ENCODE results near the gene SCGB2B2. TPM values are rescaled to one million over a fixed set of nuclear protein-coding genes. Genes with fewer than 3 reads are reported as not detected.

Gene SCGB2B2
- total and polyA plus RNA-seq, 4 donors = 0.21 to 1.1 (median 0.69) TPM

DNA sequence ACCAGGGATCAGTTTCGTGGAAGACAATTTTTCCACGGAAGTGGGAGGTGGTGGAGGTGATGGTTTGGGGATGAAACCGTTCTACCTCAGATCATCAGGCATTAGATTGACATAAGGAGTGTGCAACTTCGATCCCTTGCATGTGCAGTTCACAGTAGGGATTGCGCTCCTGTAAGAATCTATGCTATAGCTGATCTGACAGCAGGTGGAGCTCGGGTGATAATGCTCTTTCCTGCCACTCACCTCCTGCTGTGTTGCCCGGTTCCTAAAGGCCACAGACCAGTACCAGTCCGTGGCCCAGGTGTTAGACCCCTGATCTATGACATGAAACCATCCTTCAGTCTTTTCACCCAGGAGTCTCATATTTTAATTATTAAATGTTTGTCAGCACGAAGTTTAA lies 4.5 kb upstream of the SCGB2B2 start:
- H3K36me3 ChIP-seq (ENCODE audit: control insufficient read depth in 4 of 4, insufficient read depth in 4 of 4, low read length in 4 of 4) = peaks cover 17 to 68% (median 36%) of the 10 kb centered on the region in 4 donors
- no peaks in the 10 kb centered on the region for H3K27me3 ChIP-seq (ENCODE audit: control insufficient read depth in 3 of 3, insufficient read depth in 3 of 3, low read length in 2 of 3)
- H3K9ac ChIP-seq (ENCODE audit: insufficient read depth in 1 of 2, low read length in 2 of 2) = no peak overlapping the region
- peaks cover 0 to 14% (median 7%) of the 10 kb centered on the region in 5 donors for H3K4me1 ChIP-seq (ENCODE audit: control insufficient read depth in 5 of 5, insufficient read depth in 5 of 5, low read length in 5 of 5)
- H3K4me3 ChIP-seq = no peak overlapping the region
- no peak overlapping the region for H3K27ac ChIP-seq (ENCODE audit: low read depth in 1 of 2, low read length in 1 of 2)
- WGBS, 2 donors = 98 to 99% methylated on average over 9 of the region's 9 CpGs
- DNase-seq = no peak
- TF ChIP-seq CTCF (IDR thresholded peaks at IDR 0.05; ENCODE audit: control extremely low read depth, extremely low read depth) = no peak
- ATAC-seq (ENCODE audit: insufficient read depth, low FRiP score) = no peak
- peaks cover 5 to 24% (median 18%) of the 10 kb centered on the region in 4 donors for H3K9me3 ChIP-seq (ENCODE audit: control insufficient read depth in 4 of 4, insufficient read depth in 3 of 4, low read length in 3 of 4)

DNA sequence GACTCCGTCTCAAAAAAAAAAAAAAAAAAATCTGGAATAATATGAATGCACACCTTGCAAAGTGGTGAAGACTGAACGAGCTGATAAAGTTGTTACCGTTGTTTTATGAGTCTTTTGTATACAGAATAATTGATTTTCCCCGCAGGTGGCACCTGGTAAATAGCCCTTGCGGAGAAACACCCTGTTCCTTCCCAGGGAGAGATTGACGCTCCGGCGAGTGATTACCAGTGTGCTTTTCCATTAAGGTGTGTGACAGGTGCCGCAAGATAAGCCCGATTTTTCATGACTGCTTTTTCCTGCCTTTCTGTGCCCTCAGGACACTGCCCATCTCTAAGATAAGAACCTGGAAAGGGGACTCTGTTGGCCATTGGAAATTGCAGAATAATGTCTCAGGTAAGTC lies 1.5 kb upstream of the SCGB2B2 start:
- DNase-seq (no peak), ATAC-seq (ENCODE audit: insufficient read depth, low FRiP score) (no peak)
- no peak for TF ChIP-seq CTCF (IDR thresholded peaks at IDR 0.05; ENCODE audit: control extremely low read depth, extremely low read depth)
- peaks cover 0 to 14% (median 13%) of the 10 kb centered on the region in 4 donors for H3K9me3 ChIP-seq (ENCODE audit: control insufficient read depth in 4 of 4, insufficient read depth in 3 of 4, low read length in 3 of 4)
- no peaks in the 10 kb centered on the region for H3K27me3 ChIP-seq (ENCODE audit: control insufficient read depth in 3 of 3, insufficient read depth in 3 of 3, low read length in 2 of 3)
- H3K4me3 ChIP-seq = no peak overlapping the region
- peak overlapping the region; percentile 93 to 98 for H3K9ac ChIP-seq (ENCODE audit: insufficient read depth in 1 of 2, low read length in 2 of 2)
- peaks cover 12 to 47% (median 29%) of the 10 kb centered on the region in 4 donors for H3K36me3 ChIP-seq (ENCODE audit: control insufficient read depth in 4 of 4, insufficient read depth in 4 of 4, low read length in 4 of 4)
- peak overlapping the region in 1 of 2 donors; percentile 98 for H3K27ac ChIP-seq (ENCODE audit: low read depth in 1 of 2, low read length in 1 of 2)
- H3K4me1 ChIP-seq (ENCODE audit: control insufficient read depth in 5 of 5, insufficient read depth in 5 of 5, low read length in 5 of 5) = peaks cover 0 to 15% (median 7%) of the 10 kb centered on the region in 5 donors
- WGBS, 2 donors = 54 to 55% methylated on average over 10 of the region's 10 CpGs

GRCh38 chr19:34678085-34678412 lies 1.1 kb upstream of the SCGB2B2 start:
- peaks cover 0 to 15% (median 7%) of the 10 kb centered on the region in 5 donors for H3K4me1 ChIP-seq (ENCODE audit: control insufficient read depth in 5 of 5, insufficient read depth in 5 of 5, low read length in 5 of 5)
- peaks cover 0 to 14% (median 11%) of the 10 kb centered on the region in 4 donors for H3K9me3 ChIP-seq (ENCODE audit: control insufficient read depth in 4 of 4, insufficient read depth in 3 of 4, low read length in 3 of 4)
- 3 to 4% methylated on average over 20 of the region's 20 CpGs for WGBS, 2 donors
- H3K27me3 ChIP-seq (ENCODE audit: control insufficient read depth in 3 of 3, insufficient read depth in 3 of 3, low read length in 2 of 3) = no peaks in the 10 kb centered on the region
- peaks cover 11 to 43% (median 27%) of the 10 kb centered on the region in 4 donors for H3K36me3 ChIP-seq (ENCODE audit: control insufficient read depth in 4 of 4, insufficient read depth in 4 of 4, low read length in 4 of 4)
- peak overlapping the region; percentile 93 to 98 for H3K9ac ChIP-seq (ENCODE audit: insufficient read depth in 1 of 2, low read length in 2 of 2)
- H3K4me3 ChIP-seq = peak overlapping the region; percentile 95
- DNase-seq = no peak
- no peak for ATAC-seq (ENCODE audit: insufficient read depth, low FRiP score)
- peak overlapping the region; percentile 98 to 100 for H3K27ac ChIP-seq (ENCODE audit: low read depth in 1 of 2, low read length in 1 of 2)
- no peak for TF ChIP-seq CTCF (IDR thresholded peaks at IDR 0.05; ENCODE audit: control extremely low read depth, extremely low read depth)
